ENCODE results near the gene FAXC.

Gene FAXC

DNA sequence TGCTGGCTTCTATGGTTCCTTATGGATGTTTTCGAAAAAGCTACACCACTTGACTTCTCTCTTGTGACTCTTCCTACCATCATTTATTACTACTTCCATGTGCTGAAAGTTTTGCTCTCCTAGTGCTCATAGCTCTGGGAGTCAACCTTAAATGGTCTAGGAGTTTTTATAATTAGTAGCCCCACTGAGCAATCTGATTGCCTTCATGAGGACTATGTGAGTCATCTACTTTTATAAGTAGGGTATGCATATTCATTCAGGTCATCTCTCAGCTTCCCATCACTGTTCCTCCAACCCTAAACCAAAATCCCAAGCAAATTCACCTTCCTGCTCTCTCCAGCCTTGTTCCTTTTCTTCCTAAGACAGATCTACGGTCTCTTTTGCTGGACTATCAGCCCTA is 17.4 kb upstream of the FAXC start:
- ATAC-seq = no peak
- TF ChIP-seq, protein P1, sequence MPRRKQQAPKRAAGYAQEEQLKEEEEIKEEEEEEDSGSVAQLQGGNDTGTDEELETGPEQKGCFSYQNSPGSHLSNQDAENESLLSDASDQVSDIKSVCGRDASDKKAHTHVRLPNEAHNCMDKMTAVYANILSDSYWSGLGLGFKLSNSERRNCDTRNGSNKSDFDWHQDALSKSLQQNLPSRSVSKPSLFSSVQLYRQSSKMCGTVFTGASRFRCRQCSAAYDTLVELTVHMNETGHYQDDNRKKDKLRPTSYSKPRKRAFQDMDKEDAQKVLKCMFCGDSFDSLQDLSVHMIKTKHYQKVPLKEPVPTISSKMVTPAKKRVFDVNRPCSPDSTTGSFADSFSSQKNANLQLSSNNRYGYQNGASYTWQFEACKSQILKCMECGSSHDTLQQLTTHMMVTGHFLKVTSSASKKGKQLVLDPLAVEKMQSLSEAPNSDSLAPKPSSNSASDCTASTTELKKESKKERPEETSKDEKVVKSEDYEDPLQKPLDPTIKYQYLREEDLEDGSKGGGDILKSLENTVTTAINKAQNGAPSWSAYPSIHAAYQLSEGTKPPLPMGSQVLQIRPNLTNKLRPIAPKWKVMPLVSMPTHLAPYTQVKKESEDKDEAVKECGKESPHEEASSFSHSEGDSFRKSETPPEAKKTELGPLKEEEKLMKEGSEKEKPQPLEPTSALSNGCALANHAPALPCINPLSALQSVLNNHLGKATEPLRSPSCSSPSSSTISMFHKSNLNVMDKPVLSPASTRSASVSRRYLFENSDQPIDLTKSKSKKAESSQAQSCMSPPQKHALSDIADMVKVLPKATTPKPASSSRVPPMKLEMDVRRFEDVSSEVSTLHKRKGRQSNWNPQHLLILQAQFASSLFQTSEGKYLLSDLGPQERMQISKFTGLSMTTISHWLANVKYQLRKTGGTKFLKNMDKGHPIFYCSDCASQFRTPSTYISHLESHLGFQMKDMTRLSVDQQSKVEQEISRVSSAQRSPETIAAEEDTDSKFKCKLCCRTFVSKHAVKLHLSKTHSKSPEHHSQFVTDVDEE (CRISPR knock-in tag; IDR thresholded peaks at IDR 0.05) = no peak
- TF ChIP-seq ZNF70 (CRISPR knock-in tag; IDR thresholded peaks at IDR 0.05) = no peak
- no peak for TF ChIP-seq ZFP3 (CRISPR knock-in tag; IDR thresholded peaks at IDR 0.05)
- TF ChIP-seq, protein P2, sequence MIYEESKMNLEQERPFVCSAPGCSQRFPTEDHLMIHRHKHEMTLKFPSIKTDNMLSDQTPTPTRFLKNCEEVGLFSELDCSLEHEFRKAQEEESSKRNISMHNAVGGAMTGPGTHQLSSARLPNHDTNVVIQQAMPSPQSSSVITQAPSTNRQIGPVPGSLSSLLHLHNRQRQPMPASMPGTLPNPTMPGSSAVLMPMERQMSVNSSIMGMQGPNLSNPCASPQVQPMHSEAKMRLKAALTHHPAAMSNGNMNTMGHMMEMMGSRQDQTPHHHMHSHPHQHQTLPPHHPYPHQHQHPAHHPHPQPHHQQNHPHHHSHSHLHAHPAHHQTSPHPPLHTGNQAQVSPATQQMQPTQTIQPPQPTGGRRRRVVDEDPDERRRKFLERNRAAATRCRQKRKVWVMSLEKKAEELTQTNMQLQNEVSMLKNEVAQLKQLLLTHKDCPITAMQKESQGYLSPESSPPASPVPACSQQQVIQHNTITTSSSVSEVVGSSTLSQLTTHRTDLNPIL (CRISPR knock-in tag; IDR thresholded peaks at IDR 0.05; ENCODE audit: low read depth) = no peak
- TF ChIP-seq SNAI2 (CRISPR knock-in tag; IDR thresholded peaks at IDR 0.05) = no peak
- TF ChIP-seq TOX (CRISPR knock-in tag; IDR thresholded peaks at IDR 0.05; ENCODE audit: borderline replicate concordance) = no peak
- no peak for TF ChIP-seq BACH2 (CRISPR knock-in tag; IDR thresholded peaks at IDR 0.05; ENCODE audit: borderline replicate concordance)
- no peak for TF ChIP-seq TCF4 (CRISPR knock-in tag; IDR thresholded peaks at IDR 0.05; ENCODE audit: borderline replicate concordance)
- TF ChIP-seq PATZ1 (CRISPR knock-in tag; IDR thresholded peaks at IDR 0.05; ENCODE audit: borderline replicate concordance) = no peak
- no peak for TF ChIP-seq RARB (CRISPR knock-in tag; IDR thresholded peaks at IDR 0.05)
- no peak for TF ChIP-seq ZC3H10 (CRISPR knock-in tag; IDR thresholded peaks at IDR 0.05)

GRCh38 chr6:99364026-99364425 is 14.6 kb upstream of the FAXC start:
- no peak for TF ChIP-seq ZNF70 (CRISPR knock-in tag; IDR thresholded peaks at IDR 0.05)
- TF ChIP-seq, protein P1 (CRISPR knock-in tag; IDR thresholded peaks at IDR 0.05) = no peak
- no peak for ATAC-seq

DNA sequence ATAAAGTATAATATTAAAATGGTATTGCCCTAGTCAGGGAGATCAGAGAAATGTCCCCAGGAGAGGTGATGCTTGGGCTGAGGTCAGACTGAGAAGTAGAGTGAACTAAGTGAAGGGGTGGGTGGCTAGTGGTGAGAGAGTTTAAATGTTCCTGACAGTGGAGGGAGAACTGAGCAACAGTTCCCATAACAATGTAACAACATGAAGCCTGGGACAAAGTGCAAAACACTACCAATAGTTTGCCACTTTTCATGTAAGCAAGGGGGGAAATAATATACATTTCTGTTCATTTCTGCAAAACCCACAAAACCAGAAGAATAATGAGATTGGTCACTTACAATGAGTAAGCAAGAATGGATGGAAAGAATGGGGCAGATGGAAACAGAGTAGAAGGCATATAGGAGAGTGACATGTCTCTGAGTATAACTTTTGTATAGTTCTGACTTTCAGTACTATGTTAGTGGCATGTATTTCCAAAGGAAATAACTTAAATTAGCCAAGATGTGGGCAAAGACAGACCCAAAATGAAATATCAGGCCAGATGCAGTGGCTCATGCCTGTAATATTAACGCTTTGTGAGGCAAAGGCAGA is 13.3 kb upstream of the FAXC start:
- TF ChIP-seq ZC3H10 (CRISPR knock-in tag; IDR thresholded peaks at IDR 0.05) (no peak), ARNTL (CRISPR knock-in tag; IDR thresholded peaks at IDR 0.05; ENCODE audit: borderline replicate concordance, low read depth) (no peak), ESRRG (CRISPR knock-in tag; IDR thresholded peaks at IDR 0.05) (no peak), TOX (CRISPR knock-in tag; IDR thresholded peaks at IDR 0.05; ENCODE audit: borderline replicate concordance) (no peak), PPARA (CRISPR knock-in tag; IDR thresholded peaks at IDR 0.05; ENCODE audit: borderline replicate concordance) (no peak), POU6F1 (CRISPR knock-in tag; IDR thresholded peaks at IDR 0.05; ENCODE audit: borderline replicate concordance, low read depth) (no peak), ZNF70 (CRISPR knock-in tag; IDR thresholded peaks at IDR 0.05) (no peak)
- TF ChIP-seq, protein P2 (CRISPR knock-in tag; IDR thresholded peaks at IDR 0.05; ENCODE audit: low read depth) = no peak
- TF ChIP-seq, protein P1 (CRISPR knock-in tag; IDR thresholded peaks at IDR 0.05) = no peak
- ATAC-seq = no peak

Data from SK-N-SH treated with all-trans-retinoic acid at 6 μM for 48 hours (cell line).